Central memory CD8-positive, alpha-beta T cell (primary cell): ENCODE results near the gene TMEM266.

ENCODE experiments used
- ATAC-seq: fragments of 150-1000 bp; cut with Tn5 transposase; replicated peaks from 2 replicates; pipeline ENCODE4 v1.10.0; 2022; ENCODE audit warnings: mild to moderate bottlenecking, moderate FRiP score, moderate number of reproducible peaks; ENCODE audit not compliant: poor library complexity, severe bottlenecking; ENCODE audit errors: extremely low read depth
- DNase-seq, 2 donors: peaks; one replicate each; pipeline ENCODE4 v3.0.0; 2021; ENCODE audit warnings: low spot score in 2 of 2
- H3K27ac Mint-ChIP-seq: one replicate; pipeline ENCODE4 v1.8.0; 2022; ENCODE audit warnings: low read depth, mild to moderate bottlenecking, moderate library complexity, mixed read lengths
- H3K27me3 Mint-ChIP-seq: one replicate; pipeline ENCODE4 v1.8.0; 2022; ENCODE audit warnings: mixed read lengths
- H3K36me3 Mint-ChIP-seq: one replicate; pipeline ENCODE4 v1.8.0; 2022; ENCODE audit warnings: mild to moderate bottlenecking, moderate library complexity, mixed read lengths; ENCODE audit not compliant: insufficient read depth
- H3K4me1 Mint-ChIP-seq: one replicate; pipeline ENCODE4 v1.8.0; 2022; ENCODE audit warnings: mixed read lengths
- H3K4me3 Mint-ChIP-seq: one replicate; pipeline ENCODE4 v1.8.0; 2022; ENCODE audit warnings: mild to moderate bottlenecking, moderate library complexity, mixed read lengths
- H3K9me3 Mint-ChIP-seq: one replicate; pipeline ENCODE4 v1.8.0; 2022; ENCODE audit warnings: mixed read lengths

The TMEM266 gene

DNA sequence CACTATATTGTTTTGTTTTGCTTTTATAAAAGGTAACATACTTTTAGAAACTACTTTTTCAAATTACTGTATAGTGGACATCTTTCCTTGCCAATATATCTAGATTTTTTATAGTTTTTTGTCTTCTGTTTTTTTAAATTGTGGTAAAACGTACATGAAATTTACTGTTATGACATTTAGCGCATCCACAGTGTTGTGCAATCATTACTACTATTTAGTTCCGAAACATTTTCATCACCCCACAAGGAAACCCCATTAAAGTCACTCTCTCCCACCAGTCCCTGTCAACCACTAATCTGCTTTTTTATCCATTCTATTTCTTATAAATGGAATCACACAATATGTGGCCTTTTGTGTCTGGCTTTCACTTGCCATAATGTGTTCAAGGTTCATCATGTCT, 54.8 kb downstream of the TMEM266 start:
- H3K27ac Mint-ChIP-seq, result no peak overlapping the region
- peaks cover 1% of the 10 kb centered on the region for H3K36me3 Mint-ChIP-seq
- no peak for ATAC-seq
- no peak for DNase-seq
- H3K9me3 Mint-ChIP-seq, result no peaks in the 10 kb centered on the region
- H3K27me3 Mint-ChIP-seq, result peaks cover 62% of the 10 kb centered on the region
- H3K4me3 Mint-ChIP-seq, result no peak overlapping the region
- H3K4me1 Mint-ChIP-seq, result no peaks in the 10 kb centered on the region

DNA sequence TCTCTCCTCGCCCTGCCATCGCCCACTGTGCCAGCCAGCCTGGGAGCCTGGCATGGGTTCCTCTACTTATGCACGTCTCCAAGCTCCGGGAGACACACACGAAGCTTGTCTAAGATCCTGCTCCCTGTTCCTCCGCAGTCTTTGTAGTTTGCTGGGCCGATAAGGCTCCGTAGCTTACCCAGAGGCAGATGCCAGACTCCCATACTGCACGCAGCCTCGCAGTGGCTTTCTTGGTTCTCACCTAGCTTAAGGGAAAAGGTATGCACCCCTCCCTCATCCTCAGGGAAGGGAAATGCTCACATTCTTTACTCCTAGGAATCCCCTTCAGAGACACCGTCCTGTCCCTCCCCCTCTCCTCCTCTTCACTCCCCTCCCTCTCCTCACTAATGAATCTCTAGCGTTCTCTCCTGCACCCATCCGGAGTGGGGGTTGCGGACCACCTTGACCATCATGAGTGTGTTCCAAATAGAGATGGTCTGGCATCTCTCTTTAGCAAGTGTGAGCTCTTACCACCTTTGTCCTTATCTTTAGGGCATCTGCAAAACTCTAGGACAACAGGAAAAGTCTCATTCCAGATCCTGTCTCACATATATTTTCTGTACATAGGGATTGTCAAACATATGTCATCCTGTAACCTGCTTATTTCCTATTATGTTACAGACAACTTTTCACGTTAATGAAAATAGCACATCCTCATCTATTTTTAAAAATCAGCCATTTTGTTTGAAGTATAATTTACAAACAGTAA, 56.5 kb downstream of the TMEM266 start:
- Mint-ChIP-seq H3K4me3 (no peak overlapping the region), H3K36me3 (peaks cover 1% of the 10 kb centered on the region), H3K4me1 (no peaks in the 10 kb centered on the region), H3K27ac (no peak overlapping the region), H3K27me3 (peaks cover 50% of the 10 kb centered on the region), H3K9me3 (no peaks in the 10 kb centered on the region)
- DNase-seq, result no peak
- no peak for ATAC-seq

GRCh38 chr15:76117181-76117580, 57.4 kb downstream of the TMEM266 start:
- H3K4me1 Mint-ChIP-seq, result no peaks in the 10 kb centered on the region
- peaks cover 1% of the 10 kb centered on the region for H3K36me3 Mint-ChIP-seq
- H3K27me3 Mint-ChIP-seq, result peaks cover 44% of the 10 kb centered on the region
- ATAC-seq (no peak), DNase-seq (no peak)
- H3K4me3 Mint-ChIP-seq, result no peak overlapping the region
- H3K27ac Mint-ChIP-seq, result no peak overlapping the region
- no peaks in the 10 kb centered on the region for H3K9me3 Mint-ChIP-seq

DNA sequence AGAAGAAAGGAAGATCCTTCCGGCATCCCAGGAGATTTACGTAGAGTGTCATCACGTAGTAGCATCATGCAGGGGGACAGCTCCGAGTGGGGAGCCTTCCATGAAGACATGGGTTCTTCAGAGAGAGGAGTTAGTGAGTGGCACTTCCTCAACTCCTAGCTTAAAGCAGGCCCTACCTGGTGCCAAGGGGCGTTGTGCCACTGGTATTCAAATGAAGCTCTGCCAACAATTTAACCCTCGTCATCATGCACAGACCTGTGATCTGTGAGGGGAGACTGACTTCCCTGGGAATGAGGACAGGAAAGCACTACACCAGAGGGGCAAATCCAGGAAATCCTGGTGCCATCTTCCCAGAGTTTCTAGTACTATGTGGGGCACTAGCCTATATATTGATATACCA, 59.0 kb downstream of the TMEM266 start:
- Mint-ChIP-seq H3K27ac (no peak overlapping the region), H3K36me3 (peaks cover 1% of the 10 kb centered on the region), H3K4me3 (no peak overlapping the region), H3K4me1 (no peaks in the 10 kb centered on the region), H3K9me3 (no peaks in the 10 kb centered on the region), H3K27me3 (peaks cover 46% of the 10 kb centered on the region)
- DNase-seq, result no peak
- ATAC-seq, result no peak

- ATAC-seq (no peak), DNase-seq (no peak)
- no peak overlapping the region for H3K4me3 Mint-ChIP-seq
- H3K27me3 Mint-ChIP-seq, result peaks cover 32% of the 10 kb centered on the region
- H3K27ac Mint-ChIP-seq, result no peak overlapping the region
- H3K9me3 Mint-ChIP-seq, result no peaks in the 10 kb centered on the region
- no peaks in the 10 kb centered on the region for H3K4me1 Mint-ChIP-seq
- no peaks in the 10 kb centered on the region for H3K36me3 Mint-ChIP-seq
These were observed 63.2 kb downstream of the TMEM266 start for GRCh38 chr15:76123031-76123430.

DNA sequence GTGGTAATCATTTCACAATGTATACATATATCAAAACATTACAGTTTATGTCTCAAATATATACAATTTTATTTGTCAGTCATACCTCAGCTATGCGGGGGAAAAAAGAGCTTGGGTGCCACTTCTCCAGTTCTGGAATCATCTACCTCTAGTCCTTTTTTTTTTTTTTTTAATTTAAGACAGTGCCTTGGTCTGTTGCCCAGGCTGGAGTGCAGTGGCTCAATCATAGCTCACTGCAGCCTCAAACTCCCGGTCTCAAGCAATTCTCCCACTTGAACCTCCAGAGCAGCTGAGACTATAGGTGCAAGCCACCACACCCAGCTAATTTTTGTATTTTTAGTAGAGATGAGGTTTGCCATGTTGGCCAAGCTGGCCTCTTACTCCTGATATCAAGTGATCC, 67.4 kb downstream of the TMEM266 start:
- no peak for DNase-seq
- Mint-ChIP-seq H3K4me1 (no peaks in the 10 kb centered on the region), H3K36me3 (no peaks in the 10 kb centered on the region), H3K27me3 (peaks cover 55% of the 10 kb centered on the region), H3K4me3 (no peak overlapping the region), H3K27ac (no peak overlapping the region), H3K9me3 (no peaks in the 10 kb centered on the region)
- no peak for ATAC-seq

GRCh38 chr15:76127880-76128279, 68.1 kb downstream of the TMEM266 start:
- DNase-seq, result no peak
- no peak overlapping the region for H3K27ac Mint-ChIP-seq
- H3K4me3 Mint-ChIP-seq, result no peak overlapping the region

DNA sequence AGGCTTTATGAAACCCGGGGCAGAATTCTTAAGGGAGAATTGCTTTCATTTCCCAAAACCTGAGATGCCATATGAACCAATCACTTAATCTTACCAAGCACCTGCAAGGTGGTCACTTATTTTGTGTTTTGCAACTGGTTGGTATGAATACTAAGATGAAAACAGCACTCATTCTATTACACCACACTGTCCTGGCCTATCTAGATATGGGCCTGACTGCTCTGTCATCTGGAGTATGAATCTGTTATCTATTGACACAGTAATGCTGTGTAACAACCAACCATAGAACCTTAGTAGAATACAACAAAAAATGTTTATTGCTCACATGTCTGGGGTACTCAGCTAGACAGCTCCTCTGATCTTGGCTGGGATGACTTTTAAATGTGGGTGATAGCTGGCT, 74.8 kb downstream of the TMEM266 start:
- no peak for ATAC-seq
- Mint-ChIP-seq H3K4me1 (no peaks in the 10 kb centered on the region), H3K27me3 (peaks cover 53% of the 10 kb centered on the region), H3K9me3 (no peaks in the 10 kb centered on the region), H3K36me3 (no peaks in the 10 kb centered on the region), H3K27ac (no peak overlapping the region), H3K4me3 (no peak overlapping the region)
- no peak for DNase-seq

More at GRCh38 chr15:76127880-76128279, 68.1 kb downstream of the TMEM266 start:
- no peak for ATAC-seq
- Mint-ChIP-seq H3K4me1 (no peaks in the 10 kb centered on the region), H3K9me3 (no peaks in the 10 kb centered on the region), H3K27me3 (peaks cover 55% of the 10 kb centered on the region), H3K36me3 (no peaks in the 10 kb centered on the region)

GRCh38 chr15:76135516-76135915, 75.7 kb downstream of the TMEM266 start:
- ATAC-seq, result no peak
- Mint-ChIP-seq H3K9me3 (no peaks in the 10 kb centered on the region), H3K4me1 (no peaks in the 10 kb centered on the region), H3K4me3 (no peak overlapping the region), H3K27ac (no peak overlapping the region), H3K36me3 (no peaks in the 10 kb centered on the region), H3K27me3 (peaks cover 43% of the 10 kb centered on the region)
- no peak for DNase-seq

GRCh38 chr15:76138436-76138835, 78.7 kb downstream of the TMEM266 start:
- no peak overlapping the region for H3K27ac Mint-ChIP-seq
- no peak for DNase-seq
- H3K36me3 Mint-ChIP-seq, result no peaks in the 10 kb centered on the region
- no peak for ATAC-seq
- H3K27me3 Mint-ChIP-seq, result peaks cover 42% of the 10 kb centered on the region
- no peak overlapping the region for H3K4me3 Mint-ChIP-seq
- H3K9me3 Mint-ChIP-seq, result no peaks in the 10 kb centered on the region
- H3K4me1 Mint-ChIP-seq, result no peaks in the 10 kb centered on the region

DNA sequence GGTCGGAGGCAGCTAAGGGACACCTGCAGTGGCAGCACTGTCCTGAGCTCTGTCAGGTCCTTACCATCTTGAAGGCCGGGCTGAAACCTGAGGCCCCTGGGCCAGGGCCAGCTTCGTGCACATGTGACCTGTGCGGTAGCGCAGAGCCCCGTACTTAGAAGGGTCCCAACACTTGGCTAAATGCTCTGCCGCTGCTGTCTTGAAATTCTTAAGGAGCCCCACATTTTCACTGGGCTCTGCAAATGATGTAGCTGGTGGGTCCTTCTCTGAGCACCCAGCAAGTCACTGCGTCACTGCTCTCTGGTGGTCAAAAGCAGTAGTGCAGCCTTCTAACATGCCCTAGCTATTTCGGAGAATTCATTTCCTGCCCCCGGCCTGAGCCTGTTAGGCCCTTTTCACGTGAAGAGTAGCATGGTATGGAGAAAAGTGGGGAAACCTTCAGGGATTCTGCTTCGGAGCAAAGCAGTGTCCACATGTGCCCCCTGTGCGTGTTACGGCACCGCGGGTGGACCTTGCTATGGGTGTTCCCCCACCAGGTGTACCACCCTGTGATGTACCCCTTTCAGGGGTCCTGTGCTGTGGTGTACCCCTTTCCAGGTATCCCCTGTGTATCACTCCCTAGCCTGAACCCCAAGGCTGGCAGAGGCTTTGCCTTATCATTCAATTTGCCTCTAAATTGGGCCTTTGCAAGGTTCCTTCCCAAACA, 79.7 kb downstream of the TMEM266 start:
- no peaks in the 10 kb centered on the region for H3K36me3 Mint-ChIP-seq
- no peak overlapping the region for H3K27ac Mint-ChIP-seq
- DNase-seq, result peak; percentile 50 to 62
- H3K9me3 Mint-ChIP-seq, result no peaks in the 10 kb centered on the region
- H3K4me1 Mint-ChIP-seq, result no peaks in the 10 kb centered on the region
- ATAC-seq, result no peak
- H3K27me3 Mint-ChIP-seq, result peaks cover 52% of the 10 kb centered on the region
- no peak overlapping the region for H3K4me3 Mint-ChIP-seq

GRCh38 chr15:76140074-76140464, 80.3 kb downstream of the TMEM266 start:
- Mint-ChIP-seq H3K27me3 (peaks cover 52% of the 10 kb centered on the region), H3K9me3 (no peaks in the 10 kb centered on the region), H3K4me1 (no peaks in the 10 kb centered on the region), H3K27ac (no peak overlapping the region), H3K4me3 (no peak overlapping the region), H3K36me3 (no peaks in the 10 kb centered on the region)
- DNase-seq, result no peak
- no peak for ATAC-seq

DNA sequence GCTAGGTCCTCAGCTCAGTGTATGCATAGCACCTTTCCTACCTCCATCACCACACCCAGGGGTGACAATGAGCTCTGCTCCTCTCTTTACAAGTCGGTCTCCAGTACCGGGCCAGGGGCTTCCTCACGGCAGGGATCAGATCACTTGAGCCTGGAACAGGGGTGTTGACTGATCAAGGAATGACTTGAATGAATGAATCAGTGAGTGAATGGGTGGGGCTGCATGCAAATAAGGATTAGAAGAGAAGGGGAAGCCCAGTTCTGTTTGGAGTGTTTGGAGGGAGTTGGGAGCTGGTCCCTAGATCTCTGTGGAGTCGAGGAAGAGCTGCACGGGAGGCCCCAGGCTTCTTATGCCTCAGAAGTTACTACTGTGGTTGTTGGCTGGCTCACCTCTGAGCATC, 87.0 kb downstream of the TMEM266 start:
- no peaks in the 10 kb centered on the region for H3K36me3 Mint-ChIP-seq
- DNase-seq (no peak), ATAC-seq (no peak)
- peaks cover 48% of the 10 kb centered on the region for H3K27me3 Mint-ChIP-seq
- no peak overlapping the region for H3K4me3 Mint-ChIP-seq
- no peak overlapping the region for H3K27ac Mint-ChIP-seq
- peaks cover 18% of the 10 kb centered on the region for H3K4me1 Mint-ChIP-seq
- H3K9me3 Mint-ChIP-seq, result no peaks in the 10 kb centered on the region
